HCT116 (cell line): Measurements from ENCODE around the gene DCDC2C.

Source experiments
- ATF3 ChIP-seq: IDR thresholded peaks from 2 replicates; pipeline ENCODE4 v1.6.1; 2012
- CEBPB ChIP-seq: IDR thresholded peaks from 2 replicates; pipeline ENCODE4 v1.6.1; 2012; ENCODE audit warnings: low read depth
- CTCF ChIP-seq, 3 experiments: fragments of 200-600 bp in 1 of 3; sonication (generic) in 1 of 3; IDR thresholded peaks in 2 of 3; conservative IDR thresholded peaks in 1 of 3; 2 replicates each; pipeline ENCODE4 v1.5.1; 2012 to 2017; ENCODE audit warnings: low read depth in 2 of 3, low read length in 2 of 3, antibody characterized with exemption in 1 of 3, borderline replicate concordance in 1 of 3, control low read depth in 1 of 3, mild to moderate bottlenecking in 1 of 3, mixed read lengths in 1 of 3, mixed run types in 1 of 3, moderate library complexity in 1 of 3; ENCODE audit not compliant: insufficient read depth in 1 of 3
- EGR1 ChIP-seq: IDR thresholded peaks from 2 replicates; pipeline ENCODE4 v1.6.1; 2012; ENCODE audit warnings: low read depth
- ELF1 ChIP-seq: IDR thresholded peaks from 2 replicates; pipeline ENCODE4 v1.6.1; 2012; ENCODE audit warnings: low read depth, borderline replicate concordance
- MAX ChIP-seq: IDR thresholded peaks from 2 replicates; pipeline ENCODE4 v1.6.1; 2012
- POLR2A ChIP-seq: IDR thresholded peaks from 2 replicates; pipeline ENCODE4 v1.7.0; 2011; ENCODE audit warnings: borderline replicate concordance; ENCODE audit not compliant: insufficient read depth, insufficient read length; ENCODE audit errors: extremely low read depth
- POLR2AphosphoS5 ChIP-seq: IDR thresholded peaks from 2 replicates; pipeline ENCODE4 v1.6.1; 2011; ENCODE audit warnings: mild to moderate bottlenecking, low read depth, low read length, moderate library complexity
- REST ChIP-seq: IDR thresholded peaks from 2 replicates; pipeline ENCODE4 v1.6.1; 2012; ENCODE audit warnings: low read depth
- SRF ChIP-seq: IDR thresholded peaks from 2 replicates; pipeline ENCODE4 v1.6.1; 2012; ENCODE audit warnings: low read depth
- YY1 ChIP-seq: IDR thresholded peaks from 2 replicates; pipeline ENCODE4 v1.6.1; 2011; ENCODE audit warnings: low read length, low read depth, moderate library complexity, mild to moderate bottlenecking; ENCODE audit not compliant: insufficient replicate concordance; ENCODE audit errors: extremely low read depth

- no peak for TF ChIP-seq ATF3
- TF ChIP-seq MAX, result no peak
- TF ChIP-seq SRF, result no peak
- TF ChIP-seq CEBPB, result no peak
- TF ChIP-seq CTCF (IDR thresholded peaks at IDR 0.05 in 2 of 3, conservative IDR thresholded peaks at IDR 0.05 in 1 of 3; ENCODE audit: borderline replicate concordance in 1 of 3, insufficient read depth in 1 of 3, low read depth in 2 of 3, low read length in 2 of 3), result no peak
- no peak for TF ChIP-seq REST
- TF ChIP-seq EGR1, result no peak
- no peak for TF ChIP-seq YY1
- TF ChIP-seq POLR2AphosphoS5, result no peak
- no peak for TF ChIP-seq POLR2A
- no peak for TF ChIP-seq ELF1
These were observed 23.6 kb upstream of the DCDC2C start for GRCh38 chr2:3679616-3680393.
